ENCODE measurements around the gene S100A8.

Gene S100A8

DNA sequence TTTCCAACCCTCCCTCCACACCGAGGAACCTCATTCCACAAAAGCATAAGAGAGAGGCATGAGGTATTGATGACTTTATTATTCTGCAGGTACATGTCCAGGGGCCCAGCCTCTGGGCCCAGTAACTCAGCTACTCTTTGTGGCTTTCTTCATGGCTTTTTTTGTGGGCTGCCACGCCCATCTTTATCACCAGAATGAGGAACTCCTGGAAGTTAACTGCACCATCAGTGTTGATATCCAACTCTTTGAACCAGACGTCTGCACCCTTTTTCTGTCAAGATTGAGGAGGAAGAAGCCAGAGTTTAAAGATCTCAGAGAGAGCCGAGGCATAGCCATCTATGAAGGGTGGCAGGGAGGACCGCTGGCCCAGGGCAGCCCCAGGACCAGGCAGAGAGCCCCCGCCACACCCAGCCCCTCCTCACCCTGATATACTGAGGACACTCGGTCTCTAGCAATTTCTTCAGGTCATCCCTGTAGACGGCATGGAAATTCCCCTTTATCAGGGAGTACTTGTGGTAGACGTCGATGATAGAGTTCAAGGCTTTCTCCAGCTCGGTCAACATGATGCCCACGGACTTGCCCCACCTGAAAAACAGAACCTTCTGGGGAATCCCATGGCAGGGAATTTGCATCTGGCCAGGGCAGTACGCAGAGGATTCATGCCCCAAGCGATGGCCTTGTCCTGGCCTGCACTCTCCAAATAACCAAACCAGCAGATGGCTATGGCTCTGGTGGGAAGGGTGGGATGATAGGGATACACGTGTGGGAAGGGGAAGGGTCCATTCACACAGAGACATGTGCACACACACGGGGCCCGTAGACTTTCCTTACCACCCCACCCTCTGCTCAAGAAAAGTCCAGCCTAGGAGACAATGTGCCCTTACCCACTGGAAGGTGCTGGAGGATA, 647 bp downstream of the S100A8 start:
- no peak for DNase-seq

GRCh38 chr1:153389401-153389800, 1.5 kb downstream of the S100A8 start:
- DNase-seq, result no peak

DNA sequence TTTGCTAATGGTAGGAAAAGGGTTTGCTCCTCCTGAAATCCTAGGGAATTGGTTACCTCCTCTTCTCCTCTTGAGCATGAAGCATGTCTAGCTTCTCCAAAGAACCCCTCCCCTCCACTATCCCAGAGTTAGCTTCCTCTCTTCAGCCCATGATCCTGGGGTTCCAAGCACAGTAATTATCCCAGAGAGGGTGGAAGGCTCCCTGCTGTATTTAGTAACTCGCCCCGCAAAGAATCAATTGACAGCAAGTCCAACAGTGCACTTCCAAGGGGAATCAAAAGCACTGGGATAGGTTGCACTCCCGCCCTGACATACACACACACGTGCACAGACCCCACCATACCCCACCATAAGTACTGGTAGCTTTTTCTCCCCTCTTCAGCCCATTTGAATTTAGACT, 3.1 kb downstream of the S100A8 start:
- no peak for DNase-seq

GRCh38 chr1:153387001-153387400, 3.9 kb downstream of the S100A8 start:
- no peak for DNase-seq

DNA sequence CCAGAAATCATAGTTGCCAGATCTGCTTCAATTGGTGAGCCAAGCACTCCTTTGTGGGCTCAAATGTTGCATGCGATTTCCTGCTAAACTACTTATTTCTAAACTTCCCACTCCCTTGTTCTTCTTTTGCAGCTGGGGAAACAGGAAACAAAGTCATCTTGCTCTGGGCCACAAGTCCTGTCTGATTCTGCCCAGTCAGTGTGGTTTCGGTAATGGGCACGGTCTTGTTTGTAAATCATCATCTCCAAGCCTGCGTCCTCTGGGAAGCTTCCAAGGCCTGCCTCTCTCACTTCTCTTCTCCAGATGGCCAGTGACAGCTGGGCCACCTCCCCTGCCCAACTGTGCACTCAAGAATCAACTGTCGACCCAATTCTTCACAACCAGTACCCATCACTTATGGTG, 4.4 kb downstream of the S100A8 start:
- no peak for DNase-seq

- no peak for DNase-seq
These were observed 5.8 kb downstream of the S100A8 start for GRCh38 chr1:153384958-153385580.

GRCh38 chr1:153380711-153381110, 10.2 kb downstream of the S100A8 start:
- no peak for DNase-seq

DNA sequence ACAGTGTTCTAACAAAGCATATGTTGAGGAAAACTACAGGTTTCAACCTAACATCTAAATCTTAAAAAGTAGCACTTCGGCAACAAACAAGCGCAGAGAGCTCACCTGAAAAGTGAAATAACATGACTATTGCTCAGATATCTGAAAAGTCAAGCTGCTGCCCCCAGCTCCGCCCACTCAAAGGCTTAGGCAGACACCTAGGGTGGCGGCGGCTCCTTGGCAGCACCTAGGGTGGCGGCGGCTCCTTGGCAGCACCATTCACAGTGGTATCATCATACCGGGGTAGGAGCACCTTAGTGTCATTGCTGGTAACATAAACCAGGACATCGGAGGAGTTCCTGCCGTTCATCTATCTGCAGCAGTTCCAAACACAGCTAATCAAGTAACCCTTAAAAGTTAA, 11.3 kb downstream of the S100A8 start:
- no peak for DNase-seq

DNA sequence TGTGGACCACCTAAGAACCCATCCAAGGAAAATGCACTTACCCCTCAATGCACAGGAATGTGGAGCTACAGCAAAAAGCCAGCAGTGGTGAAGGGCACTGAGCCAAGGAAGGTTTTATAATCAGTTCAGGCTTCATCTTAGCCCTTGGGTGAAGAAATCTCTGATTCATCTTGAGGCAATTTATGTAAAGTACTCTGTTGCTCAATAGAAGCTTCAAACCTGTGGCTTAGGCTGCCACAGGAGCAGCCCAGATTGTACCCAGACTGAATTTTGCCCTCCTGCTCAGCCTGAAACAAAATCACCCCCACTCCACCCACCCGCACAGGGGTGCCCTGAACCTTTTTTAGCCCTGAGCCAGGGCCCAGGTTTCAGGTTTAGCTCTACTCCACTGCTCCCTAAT, 15.4 kb downstream of the S100A8 start, which contains the start of gene S100A12:
Gene S100A12 (minus strand): TSS at position 111 of the 400 bp plus-strand sequence. CDS start 1,029 bp downstream, outside the sequence.
- DNase-seq, result no peak

DNA sequence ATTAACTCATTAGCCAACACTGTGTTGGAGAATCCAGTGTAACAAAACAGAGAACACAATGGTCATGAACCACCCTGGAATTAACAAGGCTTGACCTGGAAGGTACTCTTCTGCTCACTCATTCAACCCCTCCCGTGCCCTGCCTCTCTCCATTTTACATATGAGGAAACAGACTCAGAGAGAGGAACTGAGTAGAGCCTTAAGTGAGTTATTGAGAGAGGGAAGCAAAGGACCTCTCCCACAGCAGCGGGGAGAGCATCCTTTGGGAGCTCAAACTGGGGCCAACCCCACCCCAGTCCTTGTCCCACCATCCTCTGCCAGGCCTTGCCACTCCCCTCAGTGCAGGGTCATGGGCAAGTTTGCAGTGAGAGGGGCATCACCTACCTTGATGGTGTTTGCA, 16.8 kb downstream of the S100A8 start:
- DNase-seq, result no peak

- DNase-seq, result no peak
These were observed 18.3 kb downstream of the S100A8 start for GRCh38 chr1:153372571-153372970.

DNA sequence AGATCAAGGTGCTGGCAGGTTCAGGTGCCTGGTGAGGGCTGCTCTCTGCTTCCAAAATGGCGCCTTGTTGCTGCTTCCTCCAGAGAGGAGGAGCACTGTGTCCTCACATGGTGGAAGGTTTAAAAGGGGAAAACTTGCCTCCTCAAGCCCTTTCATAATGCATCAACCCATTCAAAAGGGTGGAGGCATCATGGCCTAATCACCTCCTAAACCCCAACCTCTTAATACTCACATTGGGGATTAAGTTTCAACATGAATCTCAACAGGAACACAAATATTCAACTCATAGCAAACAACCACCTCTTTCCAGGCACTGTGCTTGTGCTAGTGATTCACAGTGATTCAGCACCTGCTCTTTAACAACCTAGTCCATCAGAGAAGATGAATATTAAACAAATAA, 19.6 kb downstream of the S100A8 start:
- no peak for DNase-seq

DNA sequence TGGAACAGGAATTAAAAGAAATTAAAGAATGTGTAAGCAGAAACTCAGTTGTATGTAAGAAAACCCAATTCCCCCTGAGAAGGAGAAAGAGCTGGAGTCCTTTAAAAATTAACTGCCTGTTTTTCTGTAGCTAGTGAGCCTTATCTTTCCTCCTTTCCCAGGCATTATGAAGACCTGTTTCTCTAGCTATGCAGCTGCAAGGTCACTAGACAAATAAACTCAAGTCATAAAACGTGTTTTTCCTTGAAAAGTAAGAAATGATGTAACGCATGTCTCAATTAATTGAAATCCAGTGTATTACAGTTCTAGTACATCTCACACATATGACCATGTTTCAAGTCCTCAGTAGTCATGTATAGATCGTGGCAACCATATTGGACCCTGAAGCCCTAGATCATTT, 20.7 kb downstream of the S100A8 start:
- DNase-seq, result no peak

- no peak for DNase-seq
These were observed 22.4 kb downstream of the S100A8 start for GRCh38 chr1:153368495-153368894.

- no peak for DNase-seq
These were observed 23.8 kb downstream of the S100A8 start for GRCh38 chr1:153367090-153367489.

DNA sequence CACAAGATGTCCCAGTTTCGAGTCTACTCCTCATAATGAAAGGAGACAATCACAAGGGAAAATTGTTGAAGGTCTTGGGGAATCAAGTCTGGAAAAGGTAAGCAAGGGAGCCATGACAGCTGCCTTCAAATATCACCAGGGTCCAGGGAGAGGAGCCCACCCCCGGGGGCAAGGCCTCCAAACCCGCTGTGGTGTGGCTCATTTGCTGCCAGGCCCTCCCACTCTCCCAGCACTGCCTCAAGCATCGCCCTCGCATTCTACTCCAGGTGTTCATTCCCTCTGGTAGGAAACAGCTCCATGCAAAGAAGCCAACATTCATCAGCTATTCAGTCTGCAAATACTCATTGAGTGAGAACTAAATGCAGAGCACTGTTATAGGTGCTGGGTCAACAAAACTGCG, 24.6 kb downstream of the S100A8 start:
- no peak for DNase-seq

DNA sequence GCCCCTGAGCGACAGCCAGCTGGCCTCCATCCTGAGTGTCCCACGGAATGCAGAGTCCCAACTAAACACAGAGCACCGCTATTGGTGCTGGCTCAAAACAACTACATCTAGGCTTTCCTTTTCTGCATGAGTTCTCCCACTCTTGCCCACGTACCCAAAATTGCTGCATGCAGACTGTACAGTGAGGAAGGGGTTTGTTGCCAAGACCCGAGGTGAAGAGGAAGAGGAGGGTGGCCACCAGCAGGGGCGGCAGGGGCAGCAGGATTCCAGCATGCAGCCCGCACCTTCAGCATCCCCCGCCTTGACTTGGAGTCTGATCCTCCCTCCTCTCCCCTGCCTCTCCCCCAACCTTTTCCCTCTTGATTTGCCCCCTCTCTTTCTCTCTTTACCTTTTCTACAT, 25.2 kb downstream of the S100A8 start:
- DNase-seq, result no peak

GRCh38 chr1:153364766-153365666, 25.9 kb downstream of the S100A8 start:
- no peak for DNase-seq

GRCh38 chr1:153364156-153364555, 26.7 kb downstream of the S100A8 start:
- DNase-seq, result no peak

DNA sequence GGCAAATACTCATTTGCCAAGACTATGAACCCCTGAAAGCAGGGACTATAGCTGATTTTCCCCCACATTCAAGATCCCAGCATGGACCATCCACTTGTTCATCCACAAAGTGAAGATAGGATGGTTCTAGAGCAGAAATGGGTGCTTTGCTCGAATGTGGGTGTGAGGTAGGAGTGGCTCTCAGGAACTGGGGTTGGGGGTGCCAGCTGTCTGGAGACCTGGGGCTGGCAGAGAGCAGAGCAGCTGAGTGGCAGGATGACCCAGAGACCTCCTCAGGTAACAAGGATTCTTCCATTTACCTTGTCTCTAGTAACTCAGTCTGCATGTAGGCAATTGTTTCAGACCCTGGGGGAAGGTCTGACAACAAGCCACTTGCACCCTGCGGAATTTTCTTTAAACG, 27.2 kb downstream of the S100A8 start:
- DNase-seq, result no peak

- DNase-seq, result no peak
These were observed 28.6 kb downstream of the S100A8 start for GRCh38 chr1:153362187-153362775.

GRCh38 chr1:153361480-153362109, 29.3 kb downstream of the S100A8 start:
- no peak for DNase-seq
